PC-3 (cell line): ENCODE results near the gene PHF11.

Source experiments
- CTCF ChIP-seq: fragments of 300-600 bp; sonication (generic); conservative IDR thresholded peaks from 2 replicates; pipeline ENCODE4 v1.5.1; 2017; ENCODE audit warnings: antibody characterized with exemption, low read depth, mild to moderate bottlenecking, low read length
- EZH2phosphoT487 ChIP-seq: fragments of 300-600 bp; sonication (generic); IDR thresholded peaks from 2 replicates; pipeline ENCODE4 v1.6.1; 2018; ENCODE audit warnings: mild to moderate bottlenecking, antibody characterized with exemption, low read length, borderline replicate concordance

DNA sequence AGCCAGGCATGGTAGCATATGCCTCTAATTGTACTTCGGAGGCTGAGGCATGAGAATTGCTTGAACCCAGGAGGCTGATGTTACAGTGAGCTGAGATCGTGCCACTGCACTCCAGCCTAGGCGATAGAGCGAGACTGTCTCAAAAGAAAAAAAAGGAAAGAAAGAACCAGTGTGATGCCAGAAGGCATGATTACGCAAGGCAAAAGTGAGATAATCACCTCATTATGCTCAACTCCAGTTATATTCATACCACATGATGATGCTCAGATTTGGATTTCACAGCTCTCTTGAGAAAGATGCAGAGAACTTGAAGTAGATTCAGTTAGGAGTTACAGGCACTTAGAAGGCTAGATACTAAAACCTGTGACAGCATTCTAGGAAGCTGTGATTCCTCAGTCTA lies 67.8 kb downstream of the PHF11 start:
- TF ChIP-seq EZH2phosphoT487 (no peak), CTCF (no peak)
